ENCODE data around the gene IZUMO4. TPM values are rescaled to one million over a fixed set of nuclear protein-coding genes. Genes with fewer than 3 reads are reported as not detected.

Gene IZUMO4
- total RNA-seq, 4 donors from 2014 or later, result 0.25 to 8.8 (median 4.3) TPM

- H3K4me3 ChIP-seq (ENCODE audit: low read depth, poor library complexity, severe bottlenecking), result no peak overlapping the region
- intact Hi-C loops (cut with DNase I; ENCODE audit: low total_unique reads), result no loop called here
- WGBS, 2 donors, result 92 to 95% methylated on average over 21 to 26 of the region's 27 CpGs
Observed at GRCh38 chr19:2117215-2117960, 20.7 kb downstream of the IZUMO4 start.

GRCh38 chr19:2118438-2118837 lies 21.7 kb downstream of the IZUMO4 start:
- 88 to 95% methylated on average over 8 to 14 of the region's 18 CpGs for WGBS, 2 donors
- TF ChIP-seq POLR2A (IDR thresholded peaks at IDR 0.05) (no peak), CTCF (IDR thresholded peaks at IDR 0.05) (no peak)
- H3K4me3 ChIP-seq (ENCODE audit: low read depth, poor library complexity, severe bottlenecking), result no peak overlapping the region
- no peak for DNase-seq (ENCODE audit: low spot score in 2 of 2)
- intact Hi-C loops (cut with DNase I; ENCODE audit: low total_unique reads), result no loop called here

More at GRCh38 chr19:2117215-2117960, 20.7 kb downstream of the IZUMO4 start:
- DNase-seq (ENCODE audit: low spot score in 2 of 2), result no peak
- TF ChIP-seq CTCF (IDR thresholded peaks at IDR 0.05), result no peak
- TF ChIP-seq POLR2A (IDR thresholded peaks at IDR 0.05), result no peak

GRCh38 chr19:2119921-2120785 lies 23.4 kb downstream of the IZUMO4 start:
- intact Hi-C loops (cut with DNase I; ENCODE audit: low total_unique reads), result no loop called here
- TF ChIP-seq POLR2A (IDR thresholded peaks at IDR 0.05) (no peak), CTCF (IDR thresholded peaks at IDR 0.05) (no peak)
- H3K4me3 ChIP-seq (ENCODE audit: low read depth, poor library complexity, severe bottlenecking), result no peak overlapping the region
- no peak for DNase-seq (ENCODE audit: low spot score in 2 of 2)
- WGBS, 2 donors, result 84 to 89% methylated on average over 18 to 22 of the region's 31 CpGs

- TF ChIP-seq CTCF (IDR thresholded peaks at IDR 0.05), result no peak
- no peak for TF ChIP-seq POLR2A (IDR thresholded peaks at IDR 0.05)
- intact Hi-C loops (cut with DNase I; ENCODE audit: low total_unique reads), result no loop called here
- no peak overlapping the region for H3K4me3 ChIP-seq (ENCODE audit: low read depth, poor library complexity, severe bottlenecking)
- DNase-seq (ENCODE audit: low spot score in 2 of 2), result no peak
- 94 to 98% methylated on average over 24 of the region's 26 CpGs for WGBS, 2 donors
Observed at GRCh38 chr19:2120821-2121220, 24.1 kb downstream of the IZUMO4 start.

- 95% methylated on average over 16 to 25 of the region's 27 CpGs for WGBS, 2 donors
- intact Hi-C loops (cut with DNase I; ENCODE audit: low total_unique reads), result no loop called here
- TF ChIP-seq POLR2A (IDR thresholded peaks at IDR 0.05) (no peak), CTCF (IDR thresholded peaks at IDR 0.05) (no peak)
- DNase-seq (ENCODE audit: low spot score in 2 of 2), result peak in 1 of 2 donors; percentile 82
- no peak overlapping the region for H3K4me3 ChIP-seq (ENCODE audit: low read depth, poor library complexity, severe bottlenecking)
Observed at GRCh38 chr19:2121416-2122051, 24.8 kb downstream of the IZUMO4 start.
